ENCODE measurements around the gene CYP1B1. TPM values are rescaled to one million over a fixed set of nuclear protein-coding genes. Genes with fewer than 3 reads are reported as not detected.
A peak's percentile ranks its signal among the peaks of the same experiment; 100 is the strongest.

Gene CYP1B1
- total RNA-seq, 2 donors from 2014 or later = 27.1 to 83.0 TPM

- Histone ChIP-seq H3K27ac (peak overlapping the region; percentile 26 to 54), H3K27me3 (replicated peaks; ENCODE audit: insufficient read depth) (no peaks in the 10 kb centered on the region), H3K36me3 (no peaks in the 10 kb centered on the region)
Measured at GRCh38 chr2:38106405-38107094, 30.6 kb upstream of the CYP1B1 start.

DNA sequence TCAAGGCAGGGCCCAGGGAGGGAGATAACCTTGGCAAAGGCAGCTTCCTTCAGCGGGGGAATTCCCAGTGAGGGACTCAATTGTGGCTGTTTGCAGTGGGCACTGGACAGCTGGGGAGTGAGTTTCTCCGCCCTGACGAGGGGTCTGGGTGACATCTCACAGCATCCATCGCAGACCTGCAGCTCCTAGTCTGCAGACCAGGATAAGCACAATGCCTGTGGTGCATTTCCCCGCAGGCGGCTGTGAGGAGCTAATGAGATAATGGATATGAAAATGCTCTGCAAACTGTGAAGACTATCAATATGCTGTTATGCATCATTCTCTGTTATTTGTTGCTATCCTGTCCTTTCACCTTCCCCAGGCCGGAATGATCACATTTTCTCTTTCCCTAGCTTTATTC lies 30.0 kb upstream of the CYP1B1 start:
- H3K27ac ChIP-seq = peak overlapping the region in 1 of 2 donors; percentile 26
- DNase-seq (ENCODE audit: low spot score) (no peak), ATAC-seq (ENCODE audit: insufficient number of reproducible peaks, low FRiP score, low read depth) (no peak)
- no peak overlapping the region for H3K4me3 ChIP-seq
- peaks cover 0 to 12% of the 10 kb centered on the region in 2 donors for H3K4me1 ChIP-seq (ENCODE audit: control insufficient read depth in 1 of 2, low read depth in 2 of 2)
- no peaks in the 10 kb centered on the region for H3K36me3 ChIP-seq
- TF ChIP-seq, protein P1, sequence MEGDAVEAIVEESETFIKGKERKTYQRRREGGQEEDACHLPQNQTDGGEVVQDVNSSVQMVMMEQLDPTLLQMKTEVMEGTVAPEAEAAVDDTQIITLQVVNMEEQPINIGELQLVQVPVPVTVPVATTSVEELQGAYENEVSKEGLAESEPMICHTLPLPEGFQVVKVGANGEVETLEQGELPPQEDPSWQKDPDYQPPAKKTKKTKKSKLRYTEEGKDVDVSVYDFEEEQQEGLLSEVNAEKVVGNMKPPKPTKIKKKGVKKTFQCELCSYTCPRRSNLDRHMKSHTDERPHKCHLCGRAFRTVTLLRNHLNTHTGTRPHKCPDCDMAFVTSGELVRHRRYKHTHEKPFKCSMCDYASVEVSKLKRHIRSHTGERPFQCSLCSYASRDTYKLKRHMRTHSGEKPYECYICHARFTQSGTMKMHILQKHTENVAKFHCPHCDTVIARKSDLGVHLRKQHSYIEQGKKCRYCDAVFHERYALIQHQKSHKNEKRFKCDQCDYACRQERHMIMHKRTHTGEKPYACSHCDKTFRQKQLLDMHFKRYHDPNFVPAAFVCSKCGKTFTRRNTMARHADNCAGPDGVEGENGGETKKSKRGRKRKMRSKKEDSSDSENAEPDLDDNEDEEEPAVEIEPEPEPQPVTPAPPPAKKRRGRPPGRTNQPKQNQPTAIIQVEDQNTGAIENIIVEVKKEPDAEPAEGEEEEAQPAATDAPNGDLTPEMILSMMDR (IDR thresholded peaks at IDR 0.05) = no peak
- no peaks in the 10 kb centered on the region for H3K27me3 ChIP-seq (replicated peaks; ENCODE audit: insufficient read depth)
- no peaks in the 10 kb centered on the region for H3K9me3 ChIP-seq

More at GRCh38 chr2:38106405-38107094, 30.6 kb upstream of the CYP1B1 start:
- no peak for DNase-seq (ENCODE audit: low spot score)
- TF ChIP-seq, protein P1 (IDR thresholded peaks at IDR 0.05) = no peak
- Histone ChIP-seq H3K4me3 (no peak overlapping the region), H3K9me3 (no peaks in the 10 kb centered on the region), H3K4me1 (ENCODE audit: control insufficient read depth in 1 of 2, low read depth in 2 of 2) (peaks cover 0 to 12% of the 10 kb centered on the region in 2 donors)
- no peak for ATAC-seq (ENCODE audit: insufficient number of reproducible peaks, low FRiP score, low read depth)

DNA sequence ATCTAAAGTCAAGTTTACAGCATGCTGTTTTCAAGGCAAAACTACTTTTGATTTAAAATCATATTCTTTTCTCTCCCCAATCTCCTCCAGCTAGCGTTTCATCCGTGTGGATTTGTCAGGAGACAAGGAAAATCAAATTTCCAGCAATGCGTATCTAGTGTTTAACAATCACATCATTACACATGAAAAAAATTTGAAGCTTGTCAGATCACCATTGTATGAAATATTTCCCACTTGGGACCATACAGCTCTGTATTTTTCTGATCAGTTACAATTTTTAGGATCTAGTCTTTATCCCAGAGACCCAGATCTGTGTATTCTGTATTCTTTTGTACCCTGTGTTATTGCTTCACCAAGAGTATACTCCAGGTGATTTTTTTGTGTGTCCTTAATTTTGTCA lies 28.6 kb upstream of the CYP1B1 start:
- TF ChIP-seq, protein P1 (IDR thresholded peaks at IDR 0.05) = no peak
- no peaks in the 10 kb centered on the region for H3K27me3 ChIP-seq (replicated peaks; ENCODE audit: insufficient read depth)
- H3K4me3 ChIP-seq = no peak overlapping the region
- DNase-seq (ENCODE audit: low spot score) (no peak), ATAC-seq (ENCODE audit: insufficient number of reproducible peaks, low FRiP score, low read depth) (no peak)
- no peak overlapping the region for H3K27ac ChIP-seq
- H3K4me1 ChIP-seq (ENCODE audit: control insufficient read depth in 1 of 2, low read depth in 2 of 2) = peaks cover 0 to 12% of the 10 kb centered on the region in 2 donors
- H3K36me3 ChIP-seq = no peaks in the 10 kb centered on the region
- no peaks in the 10 kb centered on the region for H3K9me3 ChIP-seq

DNA sequence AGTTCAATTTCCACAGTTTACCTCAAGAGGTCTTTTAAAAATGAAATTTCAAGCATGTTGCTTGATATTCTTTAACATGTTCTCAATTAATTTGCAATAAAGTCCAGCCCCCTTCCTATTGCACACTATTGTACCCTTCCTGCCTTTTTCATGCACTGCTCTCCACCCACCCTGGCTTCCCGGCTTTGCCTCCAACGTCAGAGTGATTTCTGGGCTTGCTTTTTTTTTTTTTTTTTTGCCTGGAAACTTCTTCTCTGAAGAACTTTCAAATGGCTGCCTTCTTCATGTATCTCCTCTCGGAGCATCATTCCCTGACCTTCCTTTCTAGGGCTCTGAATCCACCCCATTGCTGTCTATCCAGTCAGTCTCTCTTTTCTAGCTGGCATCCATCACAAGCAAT lies 24.4 kb upstream of the CYP1B1 start:
- H3K4me1 ChIP-seq (ENCODE audit: control insufficient read depth in 1 of 2, low read depth in 2 of 2) = peaks cover 0 to 8% of the 10 kb centered on the region in 2 donors

More for the DNA sequence above, 24.4 kb upstream of the CYP1B1 start:
- Histone ChIP-seq H3K36me3 (no peaks in the 10 kb centered on the region), H3K27ac (no peak overlapping the region), H3K27me3 (replicated peaks; ENCODE audit: insufficient read depth) (no peaks in the 10 kb centered on the region), H3K9me3 (no peaks in the 10 kb centered on the region), H3K4me3 (no peak overlapping the region)
- DNase-seq (ENCODE audit: low spot score) (no peak), ATAC-seq (ENCODE audit: insufficient number of reproducible peaks, low FRiP score, low read depth) (no peak)
- TF ChIP-seq, protein P1 (IDR thresholded peaks at IDR 0.05) = no peak

Data from thoracic aorta (tissue), 2 donors.